ENCODE data around the gene ACTRT2.

Gene ACTRT2

GRCh38 chr1:2973601-2974593 is 47.4 kb upstream of the ACTRT2 start:
- DNase-seq (ENCODE audit: low spot score) (no peak), ATAC-seq (ENCODE audit: low read depth) (no peak)
- H3K27me3 ChIP-seq (ENCODE audit: insufficient read depth, poor library complexity, severe bottlenecking): no peaks in the 10 kb centered on the region
- no peak overlapping the region for H3K27ac ChIP-seq (ENCODE audit: poor library complexity, severe bottlenecking)
- no peak overlapping the region for H3K4me3 ChIP-seq (ENCODE audit: severe bottlenecking)
- no peaks in the 10 kb centered on the region for H3K36me3 ChIP-seq (ENCODE audit: low read depth)
- no peaks in the 10 kb centered on the region for H3K4me1 ChIP-seq (ENCODE audit: insufficient read depth, poor library complexity, severe bottlenecking)
- H3K9me3 ChIP-seq (ENCODE audit: severe bottlenecking): no peaks in the 10 kb centered on the region
- no peak for TF ChIP-seq CTCF (IDR thresholded peaks at IDR 0.05; ENCODE audit: poor library complexity, severe bottlenecking)

- Histone ChIP-seq H3K4me3 (ENCODE audit: severe bottlenecking) (no peak overlapping the region), H3K9me3 (ENCODE audit: severe bottlenecking) (no peaks in the 10 kb centered on the region), H3K27me3 (ENCODE audit: insufficient read depth, poor library complexity, severe bottlenecking) (no peaks in the 10 kb centered on the region), H3K36me3 (ENCODE audit: low read depth) (no peaks in the 10 kb centered on the region), H3K4me1 (ENCODE audit: insufficient read depth, poor library complexity, severe bottlenecking) (no peaks in the 10 kb centered on the region), H3K27ac (ENCODE audit: poor library complexity, severe bottlenecking) (no peak overlapping the region)
- DNase-seq (ENCODE audit: low spot score) (peak; percentile 46), ATAC-seq (ENCODE audit: low read depth) (no peak)
- no peak for TF ChIP-seq CTCF (IDR thresholded peaks at IDR 0.05; ENCODE audit: poor library complexity, severe bottlenecking)
Observed at GRCh38 chr1:2974701-2975301, 46.5 kb upstream of the ACTRT2 start.

GRCh38 chr1:2975466-2976179 is 45.6 kb upstream of the ACTRT2 start:
- no peak for ATAC-seq (ENCODE audit: low read depth)
- Histone ChIP-seq H3K27me3 (ENCODE audit: insufficient read depth, poor library complexity, severe bottlenecking) (no peaks in the 10 kb centered on the region), H3K27ac (ENCODE audit: poor library complexity, severe bottlenecking) (no peak overlapping the region), H3K4me3 (ENCODE audit: severe bottlenecking) (no peak overlapping the region), H3K9me3 (ENCODE audit: severe bottlenecking) (no peaks in the 10 kb centered on the region), H3K36me3 (ENCODE audit: low read depth) (no peaks in the 10 kb centered on the region), H3K4me1 (ENCODE audit: insufficient read depth, poor library complexity, severe bottlenecking) (no peaks in the 10 kb centered on the region)
- DNase-seq (ENCODE audit: low spot score): peak; percentile 58
- TF ChIP-seq CTCF (IDR thresholded peaks at IDR 0.05; ENCODE audit: poor library complexity, severe bottlenecking): no peak

GRCh38 chr1:2976180-2976562 is 45.1 kb upstream of the ACTRT2 start:
- no peaks in the 10 kb centered on the region for H3K36me3 ChIP-seq (ENCODE audit: low read depth)
- no peak overlapping the region for H3K4me3 ChIP-seq (ENCODE audit: severe bottlenecking)
- H3K27ac ChIP-seq (ENCODE audit: poor library complexity, severe bottlenecking): no peak overlapping the region
- no peak for ATAC-seq (ENCODE audit: low read depth)
- no peaks in the 10 kb centered on the region for H3K4me1 ChIP-seq (ENCODE audit: insufficient read depth, poor library complexity, severe bottlenecking)
- H3K9me3 ChIP-seq (ENCODE audit: severe bottlenecking): no peaks in the 10 kb centered on the region
- no peak for TF ChIP-seq CTCF (IDR thresholded peaks at IDR 0.05; ENCODE audit: poor library complexity, severe bottlenecking)
- DNase-seq (ENCODE audit: low spot score): peak; percentile 50
- no peaks in the 10 kb centered on the region for H3K27me3 ChIP-seq (ENCODE audit: insufficient read depth, poor library complexity, severe bottlenecking)
